GM12875 (cell line): ENCODE data around the gene SNX12.

ENCODE experiments used
- H3K4me3 ChIP-seq: one replicate; pipeline ENCODE4 v1.5.1; 2011; ENCODE audit warnings: low read depth, low read length, control low read depth
- CTCF ChIP-seq: IDR thresholded peaks from 2 replicates; pipeline ENCODE4 v1.5.1; 2011; ENCODE audit warnings: low read depth, mild to moderate bottlenecking, control low read depth, inconsistent platforms, low read length, moderate library complexity, borderline replicate concordance; ENCODE audit not compliant: insufficient read depth

Gene SNX12

GRCh38 chrX:71107245-71107644, 39.1 kb upstream of the SNX12 start:
- no peak for TF ChIP-seq CTCF
- H3K4me3 ChIP-seq, result no peak overlapping the region

GRCh38 chrX:71106427-71106826, 38.3 kb upstream of the SNX12 start, which contains the start of gene CXorf65:
Gene CXorf65, minus strand, starts transcription at chrX:71106740. Its CDS starts 184 bp downstream, at chrX:71106556.
- TF ChIP-seq CTCF, result no peak
- no peak within 1 kb of the TSS for H3K4me3 ChIP-seq

- TF ChIP-seq CTCF, result no peak
Measured at GRCh38 chrX:71105628-71106027, 37.5 kb upstream of the SNX12 start.

GRCh38 chrX:71103110-71103983, 35.2 kb upstream of the SNX12 start:
- H3K4me3 ChIP-seq, result no peak overlapping the region
- TF ChIP-seq CTCF, result no peak

More at GRCh38 chrX:71105628-71106027, 37.5 kb upstream of the SNX12 start:
- H3K4me3 ChIP-seq, result no peak overlapping the region

- H3K4me3 ChIP-seq, result no peak overlapping the region
- TF ChIP-seq CTCF, result no peak
Measured at GRCh38 chrX:71102292-71102691, 34.2 kb upstream of the SNX12 start.

- TF ChIP-seq CTCF, result no peak
- no peak overlapping the region for H3K4me3 ChIP-seq
Measured at GRCh38 chrX:71100581-71101505, 32.7 kb upstream of the SNX12 start.

- no peak for TF ChIP-seq CTCF
Measured at GRCh38 chrX:71099736-71100135, 31.6 kb upstream of the SNX12 start.

More at GRCh38 chrX:71099736-71100135, 31.6 kb upstream of the SNX12 start:
- H3K4me3 ChIP-seq, result no peak overlapping the region
